ENCODE data around the gene PLCL1. TPM values are rescaled to one million over a fixed set of nuclear protein-coding genes. Genes with fewer than 3 reads are reported as not detected.

Gene PLCL1
- total and polyA plus RNA-seq, 2 donors from 2014 or later, result 13.6 to 14.7 TPM

- FAIRE-seq (no peak), DNase-seq (no peak)
These were observed 292.6 kb downstream of the PLCL1 start for GRCh38 chr2:198096965-198097364.

GRCh38 chr2:198097630-198098029, 293.2 kb downstream of the PLCL1 start:
- Histone ChIP-seq H3K27me3 (ENCODE audit: control insufficient read depth, insufficient read depth, low read length) (no peaks in the 10 kb centered on the region), H3K27ac (ENCODE audit: low read depth in 2 of 2, low read length in 2 of 2) (no peak overlapping the region), H3K4me3 (ENCODE audit: low read length in 3 of 3) (no peak overlapping the region), H3K36me3 (ENCODE audit: control insufficient read depth in 2 of 3, insufficient read depth in 3 of 3, low read length in 3 of 3) (peaks cover 0 to 8% (median 2%) of the 10 kb centered on the region in 3 donors), H3K4me1 (ENCODE audit: control insufficient read depth in 2 of 3, insufficient read depth in 2 of 3, low read depth in 1 of 3, low read length in 3 of 3) (peaks cover 0 to 36% (median 7%) of the 10 kb centered on the region in 3 donors), H3K9me3 (ENCODE audit: control insufficient read depth in 2 of 3, insufficient read depth in 1 of 3, low read length in 3 of 3) (peaks cover 0 to 2% (median 0%) of the 10 kb centered on the region in 3 donors), H3K9ac (ENCODE audit: low read length in 3 of 3) (no peak overlapping the region)
- FAIRE-seq (no peak), DNase-seq (peak in 1 of 5 donors; percentile 10)
- intact Hi-C loops (cut with DNase I), result no loop called here
- TF ChIP-seq CTCF (IDR thresholded peaks at IDR 0.05; ENCODE audit: borderline replicate concordance, extremely low read depth, insufficient read depth), result no peak

More at GRCh38 chr2:198096965-198097364, 292.6 kb downstream of the PLCL1 start:
- Histone ChIP-seq H3K27me3 (ENCODE audit: control insufficient read depth, insufficient read depth, low read length) (no peaks in the 10 kb centered on the region), H3K36me3 (ENCODE audit: control insufficient read depth in 2 of 3, insufficient read depth in 3 of 3, low read length in 3 of 3) (peaks cover 0 to 4% (median 0%) of the 10 kb centered on the region in 3 donors), H3K27ac (ENCODE audit: low read depth in 2 of 2, low read length in 2 of 2) (peak overlapping the region in 1 of 2 donors; percentile 33), H3K4me3 (ENCODE audit: low read length in 3 of 3) (no peak overlapping the region), H3K9ac (ENCODE audit: low read length in 3 of 3) (no peak overlapping the region), H3K9me3 (ENCODE audit: control insufficient read depth in 2 of 3, insufficient read depth in 1 of 3, low read length in 3 of 3) (peaks cover 0 to 2% (median 0%) of the 10 kb centered on the region in 3 donors), H3K4me1 (ENCODE audit: control insufficient read depth in 2 of 3, insufficient read depth in 2 of 3, low read depth in 1 of 3, low read length in 3 of 3) (peaks cover 0 to 35% (median 9%) of the 10 kb centered on the region in 3 donors)
- TF ChIP-seq CTCF (IDR thresholded peaks at IDR 0.05; ENCODE audit: borderline replicate concordance, extremely low read depth, insufficient read depth), result no peak
- intact Hi-C loops (cut with DNase I), result no loop called here

- Histone ChIP-seq H3K36me3 (ENCODE audit: control insufficient read depth in 2 of 3, insufficient read depth in 3 of 3, low read length in 3 of 3) (peaks cover 0 to 8% (median 2%) of the 10 kb centered on the region in 3 donors), H3K9ac (ENCODE audit: low read length in 3 of 3) (no peak overlapping the region), H3K27ac (ENCODE audit: low read depth in 2 of 2, low read length in 2 of 2) (no peak overlapping the region), H3K4me1 (ENCODE audit: control insufficient read depth in 2 of 3, insufficient read depth in 2 of 3, low read depth in 1 of 3, low read length in 3 of 3) (peaks cover 0 to 30% (median 7%) of the 10 kb centered on the region in 3 donors), H3K9me3 (ENCODE audit: control insufficient read depth in 2 of 3, insufficient read depth in 1 of 3, low read length in 3 of 3) (peaks cover 0 to 2% (median 0%) of the 10 kb centered on the region in 3 donors), H3K27me3 (ENCODE audit: control insufficient read depth, insufficient read depth, low read length) (no peaks in the 10 kb centered on the region), H3K4me3 (ENCODE audit: low read length in 3 of 3) (no peak overlapping the region)
- FAIRE-seq (no peak), DNase-seq (no peak)
- no peak for TF ChIP-seq CTCF (IDR thresholded peaks at IDR 0.05; ENCODE audit: borderline replicate concordance, extremely low read depth, insufficient read depth)
- intact Hi-C loops (cut with DNase I), result no loop called here
These were observed 294.0 kb downstream of the PLCL1 start for GRCh38 chr2:198098386-198098785.

- H3K9ac ChIP-seq (ENCODE audit: low read length in 3 of 3), result no peak overlapping the region
- no peak for TF ChIP-seq CTCF (IDR thresholded peaks at IDR 0.05; ENCODE audit: borderline replicate concordance, extremely low read depth, insufficient read depth)
- peaks cover 0 to 10% (median 2%) of the 10 kb centered on the region in 3 donors for H3K36me3 ChIP-seq (ENCODE audit: control insufficient read depth in 2 of 3, insufficient read depth in 3 of 3, low read length in 3 of 3)
- H3K9me3 ChIP-seq (ENCODE audit: control insufficient read depth in 2 of 3, insufficient read depth in 1 of 3, low read length in 3 of 3), result peaks cover 0 to 2% (median 0%) of the 10 kb centered on the region in 3 donors
- no peaks in the 10 kb centered on the region for H3K27me3 ChIP-seq (ENCODE audit: control insufficient read depth, insufficient read depth, low read length)
- no peak for FAIRE-seq
- H3K4me1 ChIP-seq (ENCODE audit: control insufficient read depth in 2 of 3, insufficient read depth in 2 of 3, low read depth in 1 of 3, low read length in 3 of 3), result peaks cover 0 to 30% (median 7%) of the 10 kb centered on the region in 3 donors
- H3K27ac ChIP-seq (ENCODE audit: low read depth in 2 of 2, low read length in 2 of 2), result no peak overlapping the region
- intact Hi-C loops (cut with DNase I), result no loop called here
- no peak overlapping the region for H3K4me3 ChIP-seq (ENCODE audit: low read length in 3 of 3)
- DNase-seq, result peak in 1 of 5 donors; percentile 6
These were observed 294.5 kb downstream of the PLCL1 start for GRCh38 chr2:198098918-198099317.

All from kidney (tissue), 14 donors.